Activated CD4-positive, alpha-beta T cell treated with anti-CD3 and anti-CD28 coated beads, Interleukin-2, amount 50 U/mL, for 1 hour (primary cell): ENCODE data around the gene ATP2B3.

Source experiments
- DNase-seq: peaks from one replicate; pipeline ENCODE4 v3.0.0-alpha.2; 2020

ATP2B3 gene

DNA sequence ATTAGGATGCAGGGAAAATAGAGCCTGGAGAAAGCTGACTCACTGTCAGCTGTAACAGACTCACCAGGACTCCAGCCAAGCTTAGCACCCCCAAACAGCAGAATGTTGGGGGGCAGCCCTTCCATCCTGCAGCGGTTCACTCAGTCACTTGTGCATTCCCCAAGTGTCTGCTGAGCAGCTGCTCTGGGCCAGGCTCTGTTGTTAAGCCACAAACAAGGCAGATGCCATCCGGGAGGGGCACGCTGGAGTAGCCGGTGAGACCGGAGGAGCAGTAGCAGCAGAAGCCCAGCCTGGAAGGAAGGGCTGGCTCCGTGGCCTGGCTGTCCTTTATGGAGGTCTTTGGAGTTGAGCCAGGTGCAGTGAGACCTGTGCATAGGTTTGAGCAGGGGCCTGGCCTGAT, 59.5 kb downstream of the ATP2B3 start:
- DNase-seq, result no peak

DNA sequence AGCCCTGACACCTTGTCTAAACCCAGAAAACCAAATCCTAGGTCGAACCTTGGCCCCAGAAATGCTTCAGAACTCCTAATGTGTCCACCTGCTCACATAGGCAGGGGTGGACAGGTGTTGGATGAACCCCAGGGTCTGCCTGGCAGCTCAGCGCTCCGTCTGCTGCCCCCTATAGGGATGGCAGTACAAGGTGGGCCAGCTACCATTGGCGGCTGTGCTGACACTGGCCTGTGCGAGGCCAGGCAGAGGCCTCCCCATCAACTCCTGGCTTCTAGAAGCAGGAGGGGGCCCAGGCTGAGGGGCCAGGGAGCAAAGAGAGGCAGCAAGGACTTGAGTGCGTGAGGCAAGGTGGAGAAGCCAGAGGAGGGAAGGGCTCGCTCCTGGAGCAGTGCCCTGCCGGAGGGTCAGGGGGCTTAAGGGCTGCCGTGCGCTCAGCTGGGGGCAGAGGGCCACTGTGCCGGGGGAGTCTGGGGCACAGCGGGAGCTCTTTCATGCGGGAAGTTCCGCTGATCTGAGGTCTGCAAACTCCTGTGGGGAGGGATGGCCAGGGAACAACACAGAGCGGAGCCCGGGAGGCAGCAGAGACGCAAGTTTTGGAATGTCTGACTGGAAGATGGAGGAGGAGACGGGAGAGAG, 60.9 kb downstream of the ATP2B3 start:
- no peak for DNase-seq

DNA sequence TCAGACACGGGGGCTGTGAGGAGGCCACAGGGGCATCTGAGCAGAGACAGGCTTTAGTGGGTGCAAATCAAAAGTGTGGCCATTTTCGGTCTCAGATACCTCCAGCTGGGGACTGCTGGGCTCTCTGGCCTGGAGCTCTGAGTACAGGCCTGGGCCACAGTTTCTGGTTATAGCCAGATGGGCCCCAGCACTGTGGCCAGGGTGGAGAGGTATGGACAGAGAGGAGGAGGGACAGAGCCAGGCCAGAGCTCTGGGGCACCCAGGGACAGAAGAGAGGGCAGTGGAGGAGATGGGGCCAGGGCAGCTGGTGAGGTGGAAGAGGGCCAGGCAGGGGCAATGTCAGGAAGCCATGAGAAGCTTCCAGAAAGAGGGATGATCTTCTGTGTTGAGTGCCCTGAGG, 61.4 kb downstream of the ATP2B3 start:
- no peak for DNase-seq

DNA sequence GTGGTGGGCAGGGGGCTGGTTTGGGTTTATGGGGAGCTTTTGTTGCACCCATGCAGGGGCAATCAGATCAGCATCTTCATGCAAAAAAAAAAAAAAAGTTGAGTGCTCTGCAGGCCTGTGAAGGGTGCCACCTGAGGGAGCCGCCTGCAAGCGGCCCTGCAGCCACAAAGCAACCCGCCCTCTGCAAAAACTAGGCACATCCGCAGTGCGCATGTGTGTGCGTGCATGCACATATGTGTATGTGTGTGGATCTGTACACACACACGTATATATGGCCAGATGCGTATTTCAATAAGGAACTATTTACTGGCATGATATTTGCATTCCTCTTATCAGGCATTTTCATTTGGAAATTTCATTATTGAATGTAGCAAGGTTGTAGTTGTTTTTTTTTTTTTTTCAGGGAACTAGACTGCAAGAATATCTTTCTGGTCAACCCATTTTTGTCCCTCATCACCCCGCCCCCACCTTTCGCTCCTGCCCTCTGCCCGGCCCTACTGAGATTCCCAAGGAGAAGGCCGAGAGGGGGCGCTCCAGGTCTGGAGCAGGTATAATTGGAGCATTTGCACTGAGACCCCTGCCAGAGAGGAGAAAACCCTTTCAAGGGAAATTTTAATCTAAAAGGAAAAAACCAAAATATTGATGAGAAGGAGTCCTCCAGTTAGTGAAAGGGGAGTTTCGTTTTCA, 63.4 kb downstream of the ATP2B3 start:
- no peak for DNase-seq

DNA sequence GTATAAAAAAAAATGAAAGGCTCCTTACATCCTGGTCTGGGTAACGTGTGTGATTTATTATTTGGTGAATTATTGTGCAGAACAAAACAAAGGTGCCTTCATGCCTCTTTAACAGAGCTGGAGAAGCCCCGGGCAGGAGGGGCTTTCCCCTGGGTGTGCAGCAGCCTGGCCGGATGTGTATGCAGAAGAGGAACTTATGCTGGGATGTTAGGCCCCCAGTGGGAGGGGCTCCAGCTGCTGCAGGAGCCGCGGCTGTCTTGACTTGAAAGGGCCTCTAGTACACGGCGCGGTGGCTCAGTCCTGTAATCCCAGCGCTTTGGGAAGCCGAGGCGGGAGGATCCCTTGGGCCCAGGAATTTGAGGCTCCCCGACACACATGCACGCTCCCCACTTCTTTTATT, 65.5 kb downstream of the ATP2B3 start:
- peak; percentile 54 for DNase-seq

DNA sequence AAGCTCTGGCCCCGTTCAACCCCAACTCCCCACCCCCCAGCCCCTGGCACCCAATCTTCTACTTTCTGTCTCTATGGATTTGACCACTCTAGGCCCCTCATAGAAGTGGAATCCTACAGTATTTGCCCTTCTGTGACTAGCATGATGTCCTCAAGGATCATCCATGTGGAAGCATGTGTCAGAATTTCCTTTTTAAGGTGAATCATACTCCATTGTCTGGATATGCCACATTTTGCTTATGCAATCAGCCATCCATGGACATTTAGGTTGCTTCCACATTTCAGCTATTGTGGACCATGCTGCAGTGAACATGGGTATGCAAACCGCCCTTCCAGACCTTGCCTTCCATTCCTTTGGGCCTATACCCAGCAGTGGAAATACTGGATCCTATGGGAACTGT, 66.0 kb downstream of the ATP2B3 start:
- DNase-seq, result no peak

DNA sequence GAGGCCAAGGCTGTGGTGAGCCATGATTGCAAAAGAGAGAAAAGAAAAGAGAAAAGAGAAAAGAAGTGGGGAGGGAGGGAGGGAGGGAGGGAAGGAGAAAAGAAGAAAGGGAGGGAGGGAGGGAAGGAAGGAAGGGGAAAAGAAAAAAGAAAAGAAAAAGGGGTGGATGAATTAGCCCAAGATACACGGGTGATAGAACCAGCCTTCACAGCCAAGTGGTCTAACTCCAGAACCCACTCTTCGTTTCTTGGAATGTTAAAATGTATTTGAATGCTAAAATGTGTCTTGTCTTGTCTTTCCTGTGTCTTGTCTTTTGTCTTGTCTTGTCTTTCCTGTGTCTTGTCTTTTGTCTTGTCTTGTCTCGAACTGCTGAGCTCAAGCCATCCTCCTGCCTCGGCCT, 68.4 kb downstream of the ATP2B3 start:
- DNase-seq, result no peak

DNA sequence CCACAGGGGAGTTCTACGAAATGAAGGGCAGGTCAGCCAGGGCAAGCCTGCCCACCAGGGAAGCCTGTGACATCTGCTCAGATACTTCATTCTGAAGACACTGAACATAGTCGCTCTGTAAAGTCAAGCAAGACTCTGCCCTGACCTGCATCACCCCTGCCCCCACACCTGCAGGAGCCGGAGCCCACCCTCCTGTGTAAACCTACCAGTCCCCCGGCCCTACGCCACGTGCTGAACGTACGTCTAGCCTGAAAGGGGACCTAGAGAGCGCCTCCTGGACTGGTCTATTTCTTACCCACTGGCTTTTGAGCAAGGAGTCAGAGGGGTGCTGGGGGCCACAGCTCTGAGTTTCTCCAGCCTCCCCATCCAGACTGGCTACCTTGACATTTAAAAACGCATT, 69.9 kb downstream of the ATP2B3 start:
- no peak for DNase-seq

DNA sequence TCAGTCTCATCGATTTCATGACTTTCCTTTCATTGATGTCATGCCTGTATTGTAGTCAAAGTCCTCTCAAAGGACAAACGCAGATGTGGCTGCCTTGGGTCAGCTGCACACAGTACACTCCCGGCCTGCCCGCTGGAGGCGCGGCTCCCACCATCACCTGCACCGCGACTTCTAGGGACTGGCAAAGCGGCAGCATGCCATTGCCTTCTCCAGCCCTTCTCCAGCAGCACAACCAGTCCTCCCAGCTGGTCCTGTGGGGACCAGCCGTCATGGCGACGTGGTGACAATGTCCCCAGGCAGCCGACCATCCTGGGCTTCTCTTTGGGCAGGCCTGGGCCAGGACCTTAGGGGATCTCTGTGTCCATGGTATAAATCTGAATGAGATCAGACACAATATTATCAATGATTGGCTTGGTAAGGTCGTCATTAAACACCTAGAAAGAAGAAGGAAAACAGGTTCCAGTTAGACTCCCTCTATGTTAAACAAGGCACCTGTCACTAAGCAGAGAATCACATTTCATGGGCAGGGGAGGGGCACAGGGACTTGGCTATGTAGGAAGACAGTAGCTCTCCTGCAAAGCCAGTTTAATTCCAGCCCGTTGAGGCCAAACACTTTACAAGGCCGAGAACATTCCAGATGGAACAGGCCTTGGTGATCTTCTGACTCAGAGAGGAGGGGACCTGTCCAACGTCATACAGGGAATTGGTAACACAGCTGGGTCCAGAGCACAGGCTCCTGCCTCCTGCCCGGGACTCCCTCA, 70.8 kb downstream of the ATP2B3 start:
- DNase-seq, result no peak

DNA sequence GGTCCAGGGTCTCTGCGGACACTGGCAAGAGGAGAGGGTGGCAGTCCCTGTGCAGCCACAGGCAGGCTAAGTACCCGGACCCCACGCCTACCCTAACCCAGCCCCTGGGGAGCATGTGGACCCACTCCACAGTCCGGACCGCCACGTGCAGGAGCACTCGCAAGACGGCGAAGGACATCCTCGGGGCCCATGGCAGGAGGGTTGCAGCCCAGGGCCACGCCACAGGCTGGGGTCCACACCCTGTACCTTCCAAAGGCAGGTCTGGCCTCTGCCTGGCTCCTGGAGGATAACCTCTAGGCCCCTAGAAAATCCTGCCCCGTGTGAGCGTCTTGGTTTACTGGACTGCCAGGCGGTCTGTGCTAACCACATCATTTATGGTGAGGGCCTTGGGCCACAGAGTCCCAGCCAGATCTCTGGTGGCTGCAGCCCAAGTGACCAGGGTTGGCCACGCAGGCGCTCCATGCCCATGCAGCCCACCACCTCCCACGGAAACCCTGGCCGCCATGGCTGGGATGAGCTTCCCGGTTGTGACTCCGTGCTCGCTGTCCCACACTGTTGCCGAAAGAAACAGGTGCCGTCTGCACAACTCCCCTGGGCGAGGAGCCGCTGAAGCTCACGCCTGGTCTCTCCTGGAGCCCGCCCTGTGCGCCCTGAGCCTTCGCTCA, 71.5 kb downstream of the ATP2B3 start:
- DNase-seq, result no peak

DNA sequence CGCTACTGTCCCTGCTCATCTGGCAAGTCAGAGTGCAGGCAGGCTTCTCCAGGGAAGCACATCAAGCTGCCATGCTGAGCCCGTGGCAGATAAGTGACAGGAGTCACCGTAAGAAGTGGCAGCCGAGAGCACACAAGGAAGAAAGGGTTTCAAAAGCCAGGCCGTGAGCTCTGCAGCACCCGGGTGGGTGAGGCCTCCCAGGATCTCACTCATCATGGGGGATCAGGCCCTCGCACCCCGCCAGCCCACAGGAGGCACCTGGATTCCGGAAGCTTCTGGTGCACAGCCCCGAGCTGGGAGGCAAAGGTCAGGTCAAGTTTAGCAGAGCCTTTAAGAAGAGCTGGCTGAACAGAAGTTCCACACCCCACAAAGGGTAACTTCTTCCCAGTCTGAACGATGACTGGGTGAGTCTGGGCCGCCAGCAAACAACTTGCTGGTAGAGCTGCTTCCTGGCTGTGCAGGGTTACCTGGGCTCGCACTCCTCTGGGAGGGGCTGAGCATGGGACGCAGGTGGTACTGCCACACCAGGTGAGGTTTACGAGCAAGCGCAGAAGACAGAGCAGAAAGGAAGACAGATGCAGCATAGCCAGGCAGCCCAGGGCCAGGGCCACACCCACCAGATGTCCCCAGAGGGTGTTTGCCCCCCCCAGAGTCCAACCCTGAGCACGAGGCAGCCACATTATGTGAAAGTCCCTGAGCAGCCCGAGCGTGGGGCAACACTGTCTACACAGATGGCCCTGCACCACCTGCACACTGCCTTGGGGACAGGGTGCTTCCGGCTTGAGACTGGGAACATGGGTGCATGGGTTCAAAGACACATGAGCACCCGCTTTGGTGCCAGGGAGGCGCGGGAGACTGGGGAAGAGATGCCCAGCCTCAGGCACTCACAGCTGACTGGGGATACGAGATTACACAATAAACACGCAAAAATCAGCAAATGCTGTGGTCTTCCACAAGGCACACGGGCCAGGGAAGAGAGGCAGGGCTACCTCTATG, 73.8 kb downstream of the ATP2B3 start:
- no peak for DNase-seq

DNA sequence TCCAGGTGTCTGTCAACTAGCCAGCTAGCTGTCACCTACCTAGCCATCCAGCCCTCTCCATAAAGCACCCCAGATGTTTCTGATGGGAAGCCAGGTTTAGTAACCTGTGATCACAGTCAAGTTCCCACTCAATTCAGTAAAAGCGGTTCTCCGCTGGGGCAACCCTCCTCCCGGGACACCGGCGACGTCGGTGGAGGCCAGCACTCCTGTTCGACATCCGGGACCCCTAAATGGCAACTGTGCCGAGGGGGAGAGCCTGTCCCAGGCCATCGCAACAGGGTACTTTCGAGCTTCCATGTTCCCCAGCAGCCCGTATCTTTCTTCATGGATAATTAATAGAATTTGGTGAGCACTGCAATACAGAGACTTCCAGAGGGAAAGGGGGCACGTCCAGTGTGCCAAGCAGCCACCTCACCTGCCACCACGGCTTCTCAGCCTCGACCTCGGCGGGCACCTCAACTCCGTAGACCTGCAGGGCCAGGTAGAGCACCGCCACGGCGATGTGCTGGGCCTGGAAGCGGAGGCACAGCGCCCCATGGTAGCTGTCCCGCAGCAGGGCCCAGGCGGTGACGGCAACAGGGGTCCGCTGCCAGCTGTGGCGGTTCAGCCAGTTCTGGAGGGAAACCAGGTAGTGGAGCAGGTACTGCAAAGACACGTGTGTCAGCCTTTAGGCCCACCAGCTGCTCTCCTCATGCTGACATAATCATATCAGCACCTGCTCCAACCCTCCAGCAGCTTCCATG, 74.8 kb downstream of the ATP2B3 start:
- DNase-seq, result no peak

DNA sequence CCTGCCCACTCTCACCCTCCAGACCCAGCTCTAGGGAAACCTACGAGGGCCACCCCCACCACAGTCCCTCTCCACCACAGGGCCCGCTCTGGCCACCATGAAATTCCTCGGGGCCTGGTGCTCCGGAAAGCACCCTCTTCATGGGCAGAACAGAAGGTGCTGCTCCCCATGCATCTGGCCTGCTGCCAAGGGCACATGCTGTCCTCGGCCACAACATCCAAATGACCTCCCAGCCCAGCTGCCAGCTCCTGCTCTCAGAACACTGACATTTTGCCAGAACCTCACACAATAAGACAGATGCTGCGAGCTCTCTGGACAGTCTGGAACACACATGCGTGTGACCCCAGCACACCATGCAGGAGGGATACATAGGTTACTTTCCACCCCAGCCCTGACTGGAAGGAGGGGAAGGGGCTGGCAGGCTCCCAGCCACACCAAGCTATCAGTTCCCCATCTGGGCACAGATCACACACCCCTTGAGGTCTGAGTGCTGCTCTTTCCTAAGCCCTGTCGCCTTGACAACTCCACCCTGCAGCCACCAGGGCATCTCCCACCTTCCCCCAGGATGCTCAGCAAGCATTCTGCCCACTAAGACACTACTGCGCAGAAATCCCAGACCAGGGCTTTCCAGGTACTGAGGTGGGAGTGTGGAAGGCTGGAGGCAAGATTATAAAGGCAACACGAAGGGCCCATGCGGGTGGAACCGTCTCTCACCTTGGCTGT, 75.7 kb downstream of the ATP2B3 start:
- DNase-seq, result no peak

DNA sequence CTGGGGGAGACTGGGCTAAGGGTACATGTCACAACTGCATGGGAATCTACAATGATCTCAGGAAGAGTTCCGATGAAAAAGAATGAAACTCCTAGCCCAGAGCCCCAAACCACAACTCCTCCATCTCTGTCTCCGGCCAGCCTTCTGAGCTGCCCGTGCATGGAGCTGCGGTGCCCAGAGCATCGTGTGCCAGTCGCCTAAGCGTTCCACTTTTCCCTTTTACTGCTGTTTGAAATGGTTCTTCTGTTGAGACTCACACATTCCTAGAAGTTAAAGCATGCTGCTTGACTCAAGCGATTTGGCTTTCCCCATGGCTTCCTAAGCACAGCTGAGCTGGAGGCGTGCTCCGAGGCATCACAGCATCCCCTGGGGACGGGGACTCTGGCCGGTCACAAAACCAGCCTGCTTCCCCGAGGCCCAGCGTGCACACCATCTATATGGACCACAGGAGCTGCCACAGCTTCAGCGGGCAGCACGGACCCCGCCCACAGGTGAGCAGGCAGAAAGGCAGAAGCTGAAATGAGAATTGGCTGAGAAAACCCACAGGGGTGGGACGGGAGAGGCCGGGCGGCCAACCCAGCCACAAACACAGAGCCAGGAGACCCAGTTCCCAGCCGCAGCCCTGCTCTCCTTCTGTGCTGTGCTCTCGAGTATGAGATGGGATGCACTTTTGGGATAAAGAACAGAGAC, 76.5 kb downstream of the ATP2B3 start:
- DNase-seq, result no peak

DNA sequence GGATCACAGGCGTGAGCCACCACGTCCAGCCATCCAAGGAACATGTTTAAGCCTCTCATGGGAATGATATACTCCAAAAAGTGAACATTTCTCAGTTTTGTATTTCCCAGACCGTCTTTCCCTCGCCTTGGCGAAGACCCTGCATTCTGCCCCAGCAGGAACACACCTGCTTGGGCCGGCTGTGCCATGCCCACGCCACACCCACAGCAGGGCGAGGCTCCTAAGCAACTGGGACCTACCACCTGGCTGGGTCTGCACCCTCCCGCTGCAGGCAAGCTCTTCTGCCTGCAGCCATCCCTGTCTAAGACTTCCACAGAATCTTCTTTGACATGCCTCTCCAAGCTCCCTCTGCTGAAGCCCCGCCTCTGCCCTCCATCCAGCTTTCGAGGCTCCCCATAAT, 77.9 kb downstream of the ATP2B3 start:
- no peak for DNase-seq

DNA sequence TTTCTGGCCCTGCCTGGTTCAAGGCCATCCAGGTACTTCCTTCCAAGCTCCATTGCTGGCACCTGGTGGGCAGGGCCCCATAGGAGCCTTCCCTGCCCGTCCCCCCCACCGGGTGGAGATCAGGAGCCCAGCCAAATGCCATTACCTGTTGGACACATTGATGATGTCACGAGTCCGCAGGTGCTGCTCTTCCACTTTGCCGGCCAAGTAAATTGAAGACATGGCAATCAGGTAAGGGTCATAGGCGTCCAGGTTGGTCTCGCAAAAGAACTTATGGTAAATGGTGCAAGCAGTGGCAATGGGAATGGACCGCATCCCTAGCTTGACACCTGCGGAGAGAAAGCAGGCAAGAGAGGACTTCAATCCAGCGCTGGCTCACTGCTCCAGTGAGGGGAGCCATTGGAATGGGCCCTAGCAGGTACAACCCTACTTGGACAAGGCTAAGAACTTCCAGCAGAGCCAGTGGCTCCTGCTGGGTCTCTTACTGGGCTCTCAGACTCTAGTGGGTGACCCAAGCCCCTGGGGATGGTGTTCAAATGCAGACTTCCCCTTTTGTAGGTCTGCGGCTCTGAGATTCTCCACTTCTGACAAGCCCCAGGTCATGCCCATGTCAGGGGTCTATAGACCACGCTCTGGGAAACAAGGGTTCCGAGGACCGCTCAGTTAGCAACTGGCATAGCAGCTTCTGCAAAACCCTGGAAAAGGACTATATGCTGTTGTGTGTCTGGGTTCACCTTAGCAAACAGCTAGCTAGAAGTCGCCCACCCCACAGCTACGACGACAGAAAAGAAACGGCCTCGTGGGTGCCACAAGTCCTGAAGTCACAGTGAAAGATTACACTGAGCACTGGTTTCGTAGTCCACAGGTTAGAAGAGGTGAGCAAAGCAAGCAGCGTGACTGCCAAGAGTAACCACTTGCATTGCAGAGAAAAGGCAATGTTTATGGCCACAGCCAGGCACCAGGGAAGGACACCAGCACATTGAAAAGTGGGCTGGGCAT, 78.7 kb downstream of the ATP2B3 start:
- DNase-seq, result no peak

DNA sequence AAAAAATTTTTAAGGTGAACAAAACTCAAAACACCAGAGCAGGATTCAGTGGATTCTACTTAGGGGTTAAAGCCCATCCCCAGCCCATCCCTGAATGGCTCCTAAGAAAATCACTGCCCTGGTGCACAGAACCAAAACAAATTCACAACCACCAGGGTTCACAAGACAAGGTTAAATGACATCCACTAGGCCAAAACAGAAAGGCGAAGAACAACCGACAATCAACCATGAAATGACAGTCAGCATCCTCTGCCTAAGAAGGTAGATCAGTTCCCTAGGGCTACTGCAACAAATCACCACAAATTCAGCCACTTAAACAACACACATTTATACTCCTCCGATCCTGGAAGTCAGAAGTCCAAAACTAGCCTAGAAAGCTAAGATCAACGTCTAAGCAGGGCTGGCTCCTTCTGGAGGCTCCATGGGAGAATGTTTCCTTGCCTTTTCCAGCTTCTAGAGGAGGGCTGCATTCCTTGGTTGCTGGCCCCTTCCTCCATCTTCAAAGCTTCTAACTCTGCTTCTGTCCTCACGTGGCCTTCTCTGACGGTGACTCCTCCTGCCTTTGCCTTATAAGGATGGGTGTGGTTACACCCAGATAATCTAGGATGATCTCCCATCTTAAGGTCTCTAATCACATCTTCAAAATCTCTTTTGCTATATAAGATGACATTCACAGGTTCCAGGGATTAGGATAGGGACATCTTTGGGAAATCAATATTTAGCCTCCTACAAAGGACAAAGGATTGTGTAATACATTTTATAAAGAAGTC, 79.7 kb downstream of the ATP2B3 start:
- DNase-seq, result no peak

DNA sequence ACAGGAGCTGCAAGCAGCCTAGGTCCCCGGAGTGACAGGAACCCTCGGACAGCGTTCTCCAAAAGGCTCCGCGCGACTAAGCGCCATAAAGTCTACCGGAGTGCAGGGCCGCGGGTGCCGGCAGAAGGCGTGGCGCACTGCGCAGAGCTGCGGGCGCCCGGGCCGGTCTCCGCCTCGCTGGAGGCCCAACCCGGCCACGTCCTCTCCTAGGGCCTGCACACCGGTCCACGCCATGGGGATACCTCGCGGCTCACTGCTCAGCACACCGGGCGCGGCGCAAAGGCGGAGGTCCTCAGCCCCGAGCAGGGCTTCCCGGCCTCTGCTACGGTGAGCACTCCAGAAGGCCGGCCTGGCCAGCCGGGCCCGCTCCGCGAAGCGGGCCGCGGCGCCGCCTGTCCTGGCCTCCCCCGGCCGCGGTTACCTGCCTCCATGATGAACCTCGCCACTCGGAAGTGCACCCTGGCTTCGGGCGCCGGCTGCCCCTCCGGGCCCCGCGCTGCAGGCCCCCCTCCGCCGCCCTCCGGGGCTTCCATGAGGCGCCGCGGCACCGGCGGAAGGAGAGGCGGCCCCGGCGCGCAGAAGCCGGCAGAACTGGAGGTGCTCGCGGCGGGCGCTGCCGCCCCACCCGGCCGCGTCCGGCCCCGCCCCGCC, 81.2 kb downstream of the ATP2B3 start, which contains the start of gene CCNQ:
CCNQ (minus strand) TSS at position 599 of the 651 bp plus-strand sequence; CDS start at position 533, 66 bp downstream.
- peak; percentile 10 for DNase-seq
